Nephron progenitor cell (in vitro differentiated cells): ENCODE measurements around the gene FAM76A.
A peak's percentile ranks its signal among the peaks of the same experiment; 100 is the strongest.

ENCODE experiments used
- DNase-seq: peaks from one replicate; pipeline ENCODE4 v3.0.0; 2021
- H3K27ac Mint-ChIP-seq: 2 replicates; pipeline ENCODE4 v1.8.0; 2021; ENCODE audit warnings: mild to moderate bottlenecking, moderate library complexity, mixed read lengths
- H3K27me3 Mint-ChIP-seq: 2 replicates; pipeline ENCODE4 v1.8.0; 2021; ENCODE audit warnings: mild to moderate bottlenecking, low read depth, mixed read lengths; ENCODE audit not compliant: poor library complexity
- H3K36me3 Mint-ChIP-seq: 2 replicates; pipeline ENCODE4 v1.8.0; 2021; ENCODE audit warnings: low read depth, mixed read lengths
- H3K4me1 Mint-ChIP-seq: 2 replicates; pipeline ENCODE4 v1.8.0; 2021; ENCODE audit warnings: mixed read lengths
- H3K4me3 Mint-ChIP-seq: 2 replicates; pipeline ENCODE4 v1.8.0; 2021; ENCODE audit warnings: mild to moderate bottlenecking, moderate library complexity, mixed read lengths
- H3K9me3 Mint-ChIP-seq: 2 replicates; pipeline ENCODE4 v1.8.0; 2021; ENCODE audit warnings: mild to moderate bottlenecking, moderate library complexity, mixed read lengths
- CTCF ChIP-seq: fragments of 200-600 bp; sonication (generic); IDR thresholded peaks from 2 replicates; pipeline ENCODE4 v1.5.0; 2021; ENCODE audit warnings: antibody characterized with exemption

Gene FAM76A

GRCh38 chr1:27741121-27741520 is 15.4 kb downstream of the FAM76A start:
- Mint-ChIP-seq H3K4me3 (no peak overlapping the region), H3K27me3 (no peaks in the 10 kb centered on the region), H3K27ac (no peak overlapping the region), H3K36me3 (peaks cover 46% of the 10 kb centered on the region), H3K4me1 (no peaks in the 10 kb centered on the region), H3K9me3 (no peaks in the 10 kb centered on the region)
- DNase-seq, result no peak
- no peak for TF ChIP-seq CTCF

- Mint-ChIP-seq H3K36me3 (peaks cover 36% of the 10 kb centered on the region), H3K27ac (peak overlapping the region; percentile 30), H3K27me3 (no peaks in the 10 kb centered on the region), H3K4me1 (no peaks in the 10 kb centered on the region), H3K4me3 (no peak overlapping the region), H3K9me3 (no peaks in the 10 kb centered on the region)
- TF ChIP-seq CTCF, result no peak
- DNase-seq, result no peak
Measured at GRCh38 chr1:27744556-27744955, 18.8 kb downstream of the FAM76A start.

GRCh38 chr1:27745466-27745865 is 19.7 kb downstream of the FAM76A start:
- Mint-ChIP-seq H3K4me1 (no peaks in the 10 kb centered on the region), H3K27me3 (no peaks in the 10 kb centered on the region), H3K27ac (no peak overlapping the region), H3K36me3 (peaks cover 38% of the 10 kb centered on the region), H3K4me3 (no peak overlapping the region), H3K9me3 (no peaks in the 10 kb centered on the region)
- TF ChIP-seq CTCF, result no peak
- DNase-seq, result no peak

GRCh38 chr1:27752360-27752759 is 26.6 kb downstream of the FAM76A start:
- Mint-ChIP-seq H3K27ac (no peak overlapping the region), H3K4me3 (no peak overlapping the region), H3K4me1 (no peaks in the 10 kb centered on the region), H3K27me3 (peaks cover 4% of the 10 kb centered on the region), H3K36me3 (peaks cover 41% of the 10 kb centered on the region), H3K9me3 (no peaks in the 10 kb centered on the region)
- DNase-seq, result no peak
- no peak for TF ChIP-seq CTCF

- H3K27me3 Mint-ChIP-seq, result peaks cover 4% of the 10 kb centered on the region
- peak overlapping the region; percentile 61 for H3K27ac Mint-ChIP-seq
- no peaks in the 10 kb centered on the region for H3K9me3 Mint-ChIP-seq
- no peak for DNase-seq
- H3K4me1 Mint-ChIP-seq, result no peaks in the 10 kb centered on the region
- no peak for TF ChIP-seq CTCF
- no peak overlapping the region for H3K4me3 Mint-ChIP-seq
- H3K36me3 Mint-ChIP-seq, result peaks cover 43% of the 10 kb centered on the region
Measured at GRCh38 chr1:27755286-27755685, 29.5 kb downstream of the FAM76A start.

- Mint-ChIP-seq H3K27ac (no peak overlapping the region), H3K9me3 (no peaks in the 10 kb centered on the region), H3K36me3 (peaks cover 40% of the 10 kb centered on the region), H3K27me3 (peaks cover 4% of the 10 kb centered on the region), H3K4me3 (no peak overlapping the region), H3K4me1 (no peaks in the 10 kb centered on the region)
- DNase-seq, result no peak
- no peak for TF ChIP-seq CTCF
Measured at GRCh38 chr1:27755865-27756264, 30.1 kb downstream of the FAM76A start.
